ENCODE data around the gene APOBEC4.

The APOBEC4 gene

DNA sequence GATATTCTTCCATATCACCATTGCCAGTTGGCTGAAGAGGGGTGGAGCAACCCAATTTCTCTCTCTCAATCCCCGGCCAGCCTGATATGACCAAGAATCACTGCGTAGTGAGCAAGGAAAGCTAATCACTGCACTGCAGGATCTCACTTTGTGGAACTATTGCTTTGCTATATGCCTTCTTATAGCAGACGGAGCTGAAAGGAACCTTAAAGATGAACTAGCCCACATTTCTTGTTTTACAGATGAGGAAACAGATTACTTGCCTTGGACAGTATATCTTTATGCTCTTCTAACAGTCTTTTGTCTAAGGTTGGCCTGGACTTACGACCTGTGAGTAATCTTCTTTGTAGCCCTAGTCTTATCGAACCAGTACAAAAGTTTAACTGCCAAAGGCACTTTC lies 7.6 kb downstream of the APOBEC4 start:
- Histone ChIP-seq H4K20me1 (ENCODE audit: insufficient read depth, low read length) (no peaks in the 10 kb centered on the region), H3K9ac (ENCODE audit: low read length) (no peak overlapping the region), H3K4me1 (ENCODE audit: low read length) (peaks cover 10% of the 10 kb centered on the region), H3K4me3 (ENCODE audit: low read length) (no peak overlapping the region), H3K9me3 (ENCODE audit: insufficient read depth, low read length) (no peaks in the 10 kb centered on the region), H3K27me3 (ENCODE audit: low read depth, low read length) (no peaks in the 10 kb centered on the region), H3K27ac (ENCODE audit: low read length) (no peak overlapping the region), H3K4me2 (ENCODE audit: low read length) (no peak overlapping the region), H3K36me3 (replicated peaks; ENCODE audit: low read depth, low read length) (no peaks in the 10 kb centered on the region), H3K79me2 (ENCODE audit: low read length) (no peaks in the 10 kb centered on the region), H2AFZ (ENCODE audit: low read depth, low read length) (no peak overlapping the region)
- TF ChIP-seq EZH2phosphoT487 (IDR thresholded peaks at IDR 0.05; ENCODE audit: low read depth): no peak
- TF ChIP-seq, protein P1, sequence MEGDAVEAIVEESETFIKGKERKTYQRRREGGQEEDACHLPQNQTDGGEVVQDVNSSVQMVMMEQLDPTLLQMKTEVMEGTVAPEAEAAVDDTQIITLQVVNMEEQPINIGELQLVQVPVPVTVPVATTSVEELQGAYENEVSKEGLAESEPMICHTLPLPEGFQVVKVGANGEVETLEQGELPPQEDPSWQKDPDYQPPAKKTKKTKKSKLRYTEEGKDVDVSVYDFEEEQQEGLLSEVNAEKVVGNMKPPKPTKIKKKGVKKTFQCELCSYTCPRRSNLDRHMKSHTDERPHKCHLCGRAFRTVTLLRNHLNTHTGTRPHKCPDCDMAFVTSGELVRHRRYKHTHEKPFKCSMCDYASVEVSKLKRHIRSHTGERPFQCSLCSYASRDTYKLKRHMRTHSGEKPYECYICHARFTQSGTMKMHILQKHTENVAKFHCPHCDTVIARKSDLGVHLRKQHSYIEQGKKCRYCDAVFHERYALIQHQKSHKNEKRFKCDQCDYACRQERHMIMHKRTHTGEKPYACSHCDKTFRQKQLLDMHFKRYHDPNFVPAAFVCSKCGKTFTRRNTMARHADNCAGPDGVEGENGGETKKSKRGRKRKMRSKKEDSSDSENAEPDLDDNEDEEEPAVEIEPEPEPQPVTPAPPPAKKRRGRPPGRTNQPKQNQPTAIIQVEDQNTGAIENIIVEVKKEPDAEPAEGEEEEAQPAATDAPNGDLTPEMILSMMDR (IDR thresholded peaks at IDR 0.05; ENCODE audit: low read depth, low read length): no peak

GRCh38 chr1:183642166-183642565 lies 10.9 kb downstream of the APOBEC4 start:
- Histone ChIP-seq H3K4me1 (ENCODE audit: low read length) (peaks cover 10% of the 10 kb centered on the region), H3K27ac (ENCODE audit: low read length) (no peak overlapping the region), H2AFZ (ENCODE audit: low read depth, low read length) (no peak overlapping the region), H3K4me2 (ENCODE audit: low read length) (no peak overlapping the region), H3K36me3 (replicated peaks; ENCODE audit: low read depth, low read length) (no peaks in the 10 kb centered on the region), H3K79me2 (ENCODE audit: low read length) (no peaks in the 10 kb centered on the region), H3K9me3 (ENCODE audit: insufficient read depth, low read length) (no peaks in the 10 kb centered on the region), H3K4me3 (ENCODE audit: low read length) (no peak overlapping the region), H4K20me1 (ENCODE audit: insufficient read depth, low read length) (no peaks in the 10 kb centered on the region), H3K9ac (ENCODE audit: low read length) (no peak overlapping the region), H3K27me3 (ENCODE audit: low read depth, low read length) (no peaks in the 10 kb centered on the region; the same call in 1 of the 2 replicates)
- no peak for TF ChIP-seq EZH2phosphoT487 (IDR thresholded peaks at IDR 0.05; ENCODE audit: low read depth)
- TF ChIP-seq, protein P1 (IDR thresholded peaks at IDR 0.05; ENCODE audit: low read depth, low read length): no peak

DNA sequence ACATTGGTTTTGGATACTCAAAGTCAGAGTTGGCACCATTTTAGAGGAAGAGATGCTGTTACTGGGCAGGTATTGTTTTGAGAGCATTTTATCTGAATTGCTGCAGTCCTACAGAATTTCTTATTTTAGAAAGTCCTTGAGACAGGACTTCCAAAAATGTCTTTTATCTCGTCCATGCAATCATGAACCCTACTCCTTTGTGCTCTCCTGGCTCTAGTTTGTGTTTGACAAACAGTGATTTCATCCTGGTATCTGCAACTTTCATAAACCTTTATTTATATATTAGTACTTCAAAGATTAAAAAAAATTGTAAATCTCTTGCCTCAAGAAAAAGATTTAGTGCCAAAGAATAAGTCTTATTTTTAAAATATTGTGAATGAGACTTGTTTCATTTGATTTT lies 12.9 kb downstream of the APOBEC4 start:
- peaks cover 4% of the 10 kb centered on the region for H3K79me2 ChIP-seq (ENCODE audit: low read length)

DNA sequence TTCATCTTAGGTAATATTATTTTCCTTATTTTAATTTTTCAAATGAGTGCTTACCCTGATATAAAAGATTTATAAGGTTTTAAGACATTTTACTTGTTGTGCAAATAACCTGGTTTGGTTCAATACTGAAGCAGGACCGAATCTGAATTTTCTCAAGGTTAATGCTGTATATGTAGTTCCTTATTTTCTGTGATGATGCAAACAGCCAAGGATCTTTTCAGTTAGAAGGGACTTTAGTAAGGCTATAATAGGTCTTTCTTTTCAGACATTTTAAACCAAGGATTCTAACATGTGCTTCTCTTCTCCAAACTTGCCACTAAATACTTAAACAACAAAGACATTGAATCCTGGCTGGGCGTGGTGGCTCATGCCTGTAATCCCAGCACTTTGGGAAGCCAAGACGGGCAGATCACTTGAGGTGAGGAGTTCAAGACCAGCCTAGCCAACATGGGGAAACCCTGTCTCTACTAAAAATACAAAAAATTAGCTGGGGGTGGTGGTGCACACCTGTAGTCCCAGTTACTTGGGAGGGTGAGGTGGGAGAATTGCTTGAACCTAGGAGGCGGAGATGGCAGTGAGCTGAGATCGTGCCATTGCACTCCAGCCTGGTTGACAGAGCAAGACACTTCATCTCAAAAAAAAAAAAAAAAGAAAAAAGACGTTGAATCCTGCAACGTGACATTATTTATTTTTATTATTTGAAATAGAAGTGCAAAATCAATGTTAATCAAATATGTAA lies 14.3 kb downstream of the APOBEC4 start:
- peaks cover 17% of the 10 kb centered on the region for H3K79me2 ChIP-seq (ENCODE audit: low read length)
- H3K4me1 ChIP-seq (ENCODE audit: low read length): peaks cover 10% of the 10 kb centered on the region
- H4K20me1 ChIP-seq (ENCODE audit: insufficient read depth, low read length): no peaks in the 10 kb centered on the region
- H3K27ac ChIP-seq (ENCODE audit: low read length): no peak overlapping the region
- no peak overlapping the region for H2AFZ ChIP-seq (ENCODE audit: low read depth, low read length)
- H3K36me3 ChIP-seq (replicated peaks; ENCODE audit: low read depth, low read length): peaks cover 4% of the 10 kb centered on the region
- no peak overlapping the region for H3K4me2 ChIP-seq (ENCODE audit: low read length)
- H3K4me3 ChIP-seq (ENCODE audit: low read length): no peak overlapping the region
- TF ChIP-seq, protein P1 (IDR thresholded peaks at IDR 0.05; ENCODE audit: low read depth, low read length): no peak
- TF ChIP-seq EZH2phosphoT487 (IDR thresholded peaks at IDR 0.05; ENCODE audit: low read depth): no peak
- no peak overlapping the region for H3K9ac ChIP-seq (ENCODE audit: low read length)
- H3K27me3 ChIP-seq (ENCODE audit: low read depth, low read length): no peaks in the 10 kb centered on the region; the same call in 1 of the 2 replicates
- H3K9me3 ChIP-seq (ENCODE audit: insufficient read depth, low read length): no peaks in the 10 kb centered on the region

More for the DNA sequence above, 12.9 kb downstream of the APOBEC4 start:
- Histone ChIP-seq H3K9ac (ENCODE audit: low read length) (no peak overlapping the region), H4K20me1 (ENCODE audit: insufficient read depth, low read length) (no peaks in the 10 kb centered on the region), H3K4me1 (ENCODE audit: low read length) (peaks cover 10% of the 10 kb centered on the region), H3K27ac (ENCODE audit: low read length) (no peak overlapping the region), H3K4me2 (ENCODE audit: low read length) (no peak overlapping the region), H3K4me3 (ENCODE audit: low read length) (no peak overlapping the region), H3K9me3 (ENCODE audit: insufficient read depth, low read length) (no peaks in the 10 kb centered on the region), H3K27me3 (ENCODE audit: low read depth, low read length) (no peaks in the 10 kb centered on the region; the same call in 1 of the 2 replicates), H3K36me3 (replicated peaks; ENCODE audit: low read depth, low read length) (no peaks in the 10 kb centered on the region), H2AFZ (ENCODE audit: low read depth, low read length) (no peak overlapping the region)
- TF ChIP-seq EZH2phosphoT487 (IDR thresholded peaks at IDR 0.05; ENCODE audit: low read depth): no peak
- TF ChIP-seq, protein P1 (IDR thresholded peaks at IDR 0.05; ENCODE audit: low read depth, low read length): no peak
